ENCODE data around the gene PIEZO2. TPM values are rescaled to one million over a fixed set of nuclear protein-coding genes. Genes with fewer than 3 reads are reported as not detected.

Gene PIEZO2
- total and polyA plus RNA-seq, 2 of the 8 experiments (the other 6 are each of a cell fraction or from before 2014, with no cell fraction given): 4.7 to 16.5 TPM

GRCh38 chr18:10671441-10671840 is 477.9 kb downstream of the PIEZO2 start:
- no peak overlapping the region for H3K9ac ChIP-seq (replicated peaks in 1 of 4; ENCODE audit: extremely low read depth in 1 of 4, low read depth in 3 of 4, low read length in 3 of 4)
- DNase-seq (ENCODE audit: low read depth in 1 of 2, low spot score in 2 of 2): no peak
- H3K56ac ChIP-seq (replicated peaks; ENCODE audit: insufficient read length, low read depth, low read length): no peak overlapping the region
- H2BK20ac ChIP-seq (ENCODE audit: low read length): no peak overlapping the region
- no peak overlapping the region for H3K4ac ChIP-seq (replicated peaks; ENCODE audit: insufficient read length, low read depth, low read length)
- no peak overlapping the region for H3K4me2 ChIP-seq (ENCODE audit: insufficient read depth in 1 of 2, low read depth in 2 of 2, low read length in 2 of 2)
- H3K27ac ChIP-seq (ENCODE audit: low read depth, low read length): no peak overlapping the region
- H3K4me3 ChIP-seq (ENCODE audit: extremely low read depth in 1 of 4, insufficient read depth in 2 of 4, low read depth in 3 of 4, low read length in 4 of 4): no peak overlapping the region
- CTCF ChIA-PET (ENCODE audit: partially characterized antibody): interaction anchor here (1.2 kb wide), 1 partner anchor 111 kb away, joined by 6 read pairs; no protein-coding TSS in a partner anchor
- no peaks in the 10 kb centered on the region for H3K9me3 ChIP-seq (ENCODE audit: insufficient read depth in 2 of 2, low read depth in 1 of 2, low read length in 1 of 2)
- H2BK12ac ChIP-seq (ENCODE audit: low read depth, low read length): no peak overlapping the region
- no peaks in the 10 kb centered on the region for H3K27me3 ChIP-seq (replicated peaks in 1 of 4; ENCODE audit: control insufficient read depth in 3 of 4, extremely low read depth in 1 of 4, insufficient read depth in 3 of 4, low read length in 3 of 4)
- no peak overlapping the region for H2BK15ac ChIP-seq (ENCODE audit: low read length)
- no peaks in the 10 kb centered on the region for H3K79me2 ChIP-seq (ENCODE audit: control insufficient read depth in 1 of 2, insufficient read depth in 2 of 2, low read length in 2 of 2)
- no peaks in the 10 kb centered on the region for H3K23me2 ChIP-seq (ENCODE audit: low read depth, low read length)
- H3K14ac ChIP-seq (ENCODE audit: insufficient read length): no peak overlapping the region
- H2AK5ac ChIP-seq (ENCODE audit: low read depth, low read length): no peak overlapping the region
- no peaks in the 10 kb centered on the region for H3K79me1 ChIP-seq (ENCODE audit: low read depth, low read length)
- H2AFZ ChIP-seq (ENCODE audit: low read length): no peak overlapping the region
- H2BK5ac ChIP-seq (ENCODE audit: low read depth, low read length): no peak overlapping the region
- H2BK120ac ChIP-seq (replicated peaks; ENCODE audit: low read depth, low read length): no peak overlapping the region
- no peaks in the 10 kb centered on the region for H3K36me3 ChIP-seq (ENCODE audit: control insufficient read depth in 2 of 4, insufficient read depth in 4 of 4, low read length in 3 of 4)
- H4K91ac ChIP-seq (replicated peaks; ENCODE audit: insufficient read length, low read length): no peak overlapping the region
- H4K8ac ChIP-seq (ENCODE audit: extremely low read depth, insufficient read depth, low read length): no peak overlapping the region
- H3K4me1 ChIP-seq (replicated peaks in 1 of 4; ENCODE audit: control insufficient read depth in 3 of 4, insufficient read depth in 4 of 4, low read length in 3 of 4): no peaks in the 10 kb centered on the region
- no peak for FAIRE-seq
- no peak overlapping the region for H4K5ac ChIP-seq (ENCODE audit: insufficient read length, low read depth, low read length)
- no peak overlapping the region for H3K23ac ChIP-seq (ENCODE audit: insufficient read length)
- POLR2A ChIA-PET (ENCODE audit: partially characterized antibody): no interaction called here
- WGBS, 2 experiments (ENCODE audit: extremely low coverage in 1 of 2, insufficient coverage in 1 of 2, insufficient read length in 1 of 2, insufficient replicate concordance in 2 of 2, low coverage in 1 of 2, low lambda C conversion rate in 2 of 2, missing lambda C conversion rate in 1 of 2): 80% methylated on average over 4 of the region's 4 CpGs; no CpG with 5 or more reads in 1 of the 2 experiments
- H3K18ac ChIP-seq (ENCODE audit: extremely low read depth, low read length): no peak overlapping the region
- no peaks in the 10 kb centered on the region for H4K20me1 ChIP-seq (replicated peaks in 1 of 2; ENCODE audit: control insufficient read depth in 1 of 2, insufficient read depth in 2 of 2, low read length in 2 of 2)
- TF ChIP-seq POLR2AphosphoS5 (IDR thresholded peaks at IDR 0.05; ENCODE audit: low read depth, low read length): no peak
- no peak for TF ChIP-seq TAF1 (IDR thresholded peaks at IDR 0.05; ENCODE audit: low read depth, low read length)
- no peak for TF ChIP-seq CBX5 (IDR thresholded peaks at IDR 0.05; ENCODE audit: low read depth, low read length)
- TF ChIP-seq EZH2 (IDR thresholded peaks at IDR 0.05; ENCODE audit: low read depth, low read length, severe bottlenecking): no peak
- TF ChIP-seq GTF2F1 (IDR thresholded peaks at IDR 0.05; ENCODE audit: borderline replicate concordance, low read depth, low read length): no peak
- no peak for TF ChIP-seq FOSL1 (IDR thresholded peaks at IDR 0.05; ENCODE audit: insufficient read depth, low read depth, low read length)
- TF ChIP-seq ATF2 (IDR thresholded peaks at IDR 0.05; ENCODE audit: low read length): no peak
- no peak for TF ChIP-seq POLR2A (IDR thresholded peaks at IDR 0.05; ENCODE audit: control extremely low read depth in 1 of 2, low read depth in 2 of 2, low read length in 2 of 2)
- no peak for TF ChIP-seq SRF (IDR thresholded peaks at IDR 0.05; ENCODE audit: low read depth, low read length)
- no peak for TF ChIP-seq KDM1A (IDR thresholded peaks at IDR 0.05; ENCODE audit: borderline replicate concordance, low read length)
- TF ChIP-seq CTCF (IDR thresholded peaks at IDR 0.05; ENCODE audit: control extremely low read depth in 1 of 3, insufficient read depth in 1 of 3, low read depth in 1 of 3, low read length in 3 of 3): no peak
